GM10266 (cell line): ENCODE data around the gene STK11.

Experiments used
- DNase-seq: peaks from one replicate; pipeline ENCODE4 v3.0.0; 2012; ENCODE audit errors: extremely low spot score
- TF ChIP-seq, protein P1 (sequence below): IDR thresholded peaks from 2 replicates; pipeline ENCODE4 v1.5.1; 2012; ENCODE audit warnings: mild to moderate bottlenecking, low read depth; ENCODE audit not compliant: control insufficient read depth, insufficient read depth; ENCODE audit errors: missing control alignments

Gene STK11

DNA sequence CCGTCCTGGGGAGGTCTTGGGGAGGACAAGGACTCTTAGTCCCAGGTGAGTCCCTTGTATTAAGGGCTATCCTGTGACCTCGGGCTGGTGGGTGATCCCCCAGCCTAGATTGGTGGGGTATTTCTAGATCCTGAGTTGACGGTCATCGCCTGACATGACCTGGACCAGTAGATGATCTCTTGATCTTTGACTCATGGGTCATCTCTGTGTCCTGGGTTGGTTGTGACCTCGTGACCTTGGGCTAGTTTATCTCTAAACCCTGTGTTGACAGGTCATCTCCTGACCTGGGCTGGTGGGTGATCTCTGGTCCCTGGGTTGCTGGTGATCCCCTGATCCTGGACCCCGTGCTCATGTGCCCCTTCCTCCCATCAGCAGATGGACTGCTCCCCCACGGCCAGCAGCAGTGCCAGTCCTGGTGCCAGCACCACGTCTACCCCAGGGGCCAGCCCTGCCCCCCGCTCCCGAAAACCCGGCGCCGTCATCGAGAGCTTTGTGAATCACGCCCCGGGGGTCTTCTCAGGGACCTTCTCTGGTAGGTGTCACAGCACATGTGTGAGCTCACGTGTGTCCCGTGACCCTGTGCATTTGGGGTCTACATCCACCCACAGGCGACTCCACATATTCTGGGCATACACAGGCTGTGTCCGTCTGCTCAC, 49.1 kb downstream of the STK11 start:
- DNase-seq = no peak
- TF ChIP-seq, protein P1, sequence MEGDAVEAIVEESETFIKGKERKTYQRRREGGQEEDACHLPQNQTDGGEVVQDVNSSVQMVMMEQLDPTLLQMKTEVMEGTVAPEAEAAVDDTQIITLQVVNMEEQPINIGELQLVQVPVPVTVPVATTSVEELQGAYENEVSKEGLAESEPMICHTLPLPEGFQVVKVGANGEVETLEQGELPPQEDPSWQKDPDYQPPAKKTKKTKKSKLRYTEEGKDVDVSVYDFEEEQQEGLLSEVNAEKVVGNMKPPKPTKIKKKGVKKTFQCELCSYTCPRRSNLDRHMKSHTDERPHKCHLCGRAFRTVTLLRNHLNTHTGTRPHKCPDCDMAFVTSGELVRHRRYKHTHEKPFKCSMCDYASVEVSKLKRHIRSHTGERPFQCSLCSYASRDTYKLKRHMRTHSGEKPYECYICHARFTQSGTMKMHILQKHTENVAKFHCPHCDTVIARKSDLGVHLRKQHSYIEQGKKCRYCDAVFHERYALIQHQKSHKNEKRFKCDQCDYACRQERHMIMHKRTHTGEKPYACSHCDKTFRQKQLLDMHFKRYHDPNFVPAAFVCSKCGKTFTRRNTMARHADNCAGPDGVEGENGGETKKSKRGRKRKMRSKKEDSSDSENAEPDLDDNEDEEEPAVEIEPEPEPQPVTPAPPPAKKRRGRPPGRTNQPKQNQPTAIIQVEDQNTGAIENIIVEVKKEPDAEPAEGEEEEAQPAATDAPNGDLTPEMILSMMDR = no peak

DNA sequence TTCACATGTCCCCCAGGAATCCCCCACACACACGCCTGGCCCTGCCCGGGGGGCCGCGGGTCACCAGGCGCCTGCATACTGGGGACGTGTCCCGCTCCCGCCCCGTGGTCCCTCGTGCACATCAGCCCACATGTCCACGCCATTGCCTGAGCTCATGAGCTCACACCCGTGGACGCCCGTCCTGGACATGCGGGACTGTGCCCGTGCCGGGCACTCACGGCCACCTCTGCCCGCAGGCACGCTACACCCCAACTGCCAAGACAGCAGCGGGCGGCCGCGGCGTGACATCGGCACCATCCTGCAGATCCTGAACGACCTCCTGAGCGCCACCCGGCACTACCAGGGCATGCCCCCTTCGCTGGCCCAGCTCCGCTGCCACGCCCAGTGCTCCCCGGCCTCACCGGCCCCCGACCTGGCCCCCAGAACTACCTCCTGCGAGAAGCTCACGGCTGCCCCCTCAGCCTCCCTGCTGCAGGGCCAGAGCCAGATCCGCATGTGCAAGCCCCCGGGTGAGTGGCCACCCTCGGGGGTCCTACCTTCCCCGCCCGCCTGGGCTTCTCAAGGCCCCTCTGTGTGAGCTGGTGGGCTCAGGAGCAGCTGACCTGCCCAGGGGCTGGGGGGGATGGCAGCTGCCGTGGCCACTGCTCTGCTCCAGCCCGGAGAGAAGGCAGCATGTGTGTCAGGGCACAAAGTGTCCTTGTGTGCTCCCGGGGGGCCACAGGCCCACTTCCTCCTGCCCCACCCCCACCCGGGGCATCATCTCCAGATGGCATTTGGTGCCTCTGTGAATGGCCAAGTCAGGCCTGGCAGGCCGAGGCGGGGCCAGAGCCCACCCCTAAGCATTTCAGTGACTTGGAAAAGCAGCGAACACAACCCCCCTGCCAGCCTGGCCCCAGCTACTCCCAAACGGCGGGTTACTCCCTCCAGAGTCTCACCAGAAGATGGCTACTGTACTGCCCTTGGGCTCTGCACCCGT, 49.9 kb downstream of the STK11 start:
- TF ChIP-seq, protein P1 = no peak

DNA sequence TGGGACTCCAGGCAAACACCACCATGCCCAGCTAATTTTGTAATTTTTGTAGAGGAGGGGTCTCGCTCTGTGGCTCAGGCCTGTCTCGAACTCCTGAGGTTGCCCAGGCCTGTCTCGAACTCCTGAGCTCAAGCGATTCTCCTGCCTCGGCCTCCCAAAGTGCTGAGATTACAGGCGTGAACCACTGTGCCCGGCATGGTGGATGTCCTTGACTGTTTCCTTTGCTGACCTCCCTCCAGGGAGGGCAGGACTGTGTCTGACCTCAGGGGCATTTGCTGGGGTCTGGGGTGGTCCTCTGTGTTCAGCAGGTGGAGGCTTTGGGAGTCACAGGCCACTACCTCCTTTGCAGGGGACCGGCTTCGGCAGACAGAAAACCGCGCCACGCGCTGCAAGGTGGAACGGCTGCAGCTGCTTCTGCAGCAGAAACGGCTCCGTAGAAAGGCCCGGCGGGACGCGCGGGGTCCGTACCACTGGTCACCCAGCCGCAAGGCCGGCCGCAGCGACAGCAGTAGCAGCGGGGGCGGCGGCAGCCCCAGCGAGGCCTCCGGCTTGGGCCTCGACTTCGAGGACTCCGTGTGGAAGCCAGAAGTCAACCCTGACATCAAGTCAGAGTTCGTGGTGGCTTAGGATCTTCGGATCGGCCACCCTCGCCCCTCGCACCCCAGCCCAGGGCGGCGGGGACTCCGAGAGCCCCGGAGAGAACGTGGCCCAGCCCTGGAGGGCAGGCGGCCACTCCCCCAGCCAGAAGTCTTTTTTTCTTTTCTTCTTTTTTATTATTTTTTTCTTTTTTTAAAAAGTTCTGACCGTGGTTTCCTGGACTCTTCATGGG, 51.3 kb downstream of the STK11 start:
- no peak for DNase-seq
- TF ChIP-seq, protein P1 = no peak

More for the DNA sequence above, 49.9 kb downstream of the STK11 start:
- no peak for DNase-seq

DNA sequence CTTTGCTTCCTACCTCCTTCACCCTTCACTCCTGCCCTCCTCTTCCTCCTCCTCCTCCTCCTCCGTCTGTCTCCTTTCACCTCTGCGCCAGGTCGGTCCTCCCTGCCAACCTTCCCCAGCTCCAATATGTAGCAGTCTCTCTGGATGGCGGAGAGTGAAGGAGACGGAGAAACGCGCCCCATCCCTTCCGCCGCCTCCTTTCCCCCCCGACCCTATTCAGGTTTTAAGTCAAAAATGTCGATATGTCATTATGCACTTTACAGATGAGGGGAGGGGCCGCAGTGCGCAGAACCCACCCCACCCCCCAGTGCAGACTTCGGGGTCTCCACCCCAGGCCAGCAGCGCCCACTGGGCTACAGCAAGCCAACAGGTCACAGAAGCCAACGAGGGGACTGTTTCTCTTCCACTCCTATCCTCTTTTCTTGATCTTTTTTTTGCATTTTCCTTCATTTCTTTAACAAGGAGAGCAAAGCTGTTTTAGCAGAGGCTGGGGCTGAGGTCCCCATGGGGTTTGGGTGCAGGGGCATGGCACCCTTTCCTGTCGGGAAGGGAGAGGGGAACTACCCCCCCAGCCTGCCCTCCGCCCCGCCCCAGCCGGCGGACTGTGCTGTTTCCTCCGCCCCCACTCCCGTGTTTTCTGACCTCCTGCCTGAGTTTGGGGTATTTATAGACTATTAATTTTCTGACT, 52.0 kb downstream of the STK11 start:
- DNase-seq = no peak
- TF ChIP-seq, protein P1 = no peak

DNA sequence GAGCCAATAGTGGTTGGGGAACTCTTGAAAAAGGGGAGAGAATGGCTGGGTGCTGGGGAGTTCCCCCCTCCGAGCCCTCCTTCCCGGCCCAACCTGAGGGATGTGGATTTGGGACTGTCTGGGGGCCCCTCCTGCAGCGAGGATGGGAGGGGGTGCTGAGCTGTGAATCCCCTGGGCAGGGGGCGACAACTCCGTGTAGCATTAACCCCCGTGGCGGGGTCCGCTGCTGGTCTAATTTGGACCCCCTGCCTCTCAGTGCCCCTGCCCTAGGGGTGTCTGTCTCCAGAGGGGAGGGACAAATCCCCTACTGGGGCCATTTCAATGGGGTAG, 52.5 kb downstream of the STK11 start:
- no peak for DNase-seq
- TF ChIP-seq, protein P1 = no peak

DNA sequence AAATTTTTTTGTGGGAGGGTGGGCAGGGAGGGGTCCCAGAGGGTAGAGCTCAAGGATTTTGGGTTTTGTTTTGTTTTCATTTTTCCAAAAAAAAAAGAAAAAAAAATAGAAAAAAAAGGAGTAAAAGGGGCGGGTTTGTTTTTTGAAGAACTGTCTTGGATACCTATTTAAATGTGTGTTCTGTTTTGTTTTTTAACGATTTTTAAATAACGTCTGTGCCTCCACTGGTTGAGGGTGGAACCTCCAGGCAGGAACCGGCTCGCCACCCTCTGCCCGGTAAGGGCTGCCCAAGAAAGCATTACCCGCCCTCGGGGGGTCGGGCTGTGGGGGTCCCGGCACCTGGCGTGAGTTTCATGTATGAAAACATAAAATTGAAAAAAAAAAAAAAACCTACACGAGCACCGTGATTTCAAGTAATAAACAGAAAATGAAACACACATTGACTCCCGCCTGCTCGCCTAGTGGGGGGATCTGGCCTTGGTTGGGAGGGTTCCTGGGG, 53.2 kb downstream of the STK11 start:
- TF ChIP-seq, protein P1 = no peak
- DNase-seq = no peak
